ENCODE results near the gene THADA. TPM values are rescaled to one million over a fixed set of nuclear protein-coding genes. Genes with fewer than 3 reads are reported as not detected.

THADA gene
- total RNA-seq, 1 experiment from 2014 or later = 29.4 TPM

GRCh38 chr2:43518718-43519117, 77.1 kb downstream of the THADA start:
- H3K9ac ChIP-seq (ENCODE audit: low read length) = no peak overlapping the region
- no peak overlapping the region for H3K4me2 ChIP-seq (ENCODE audit: low read depth, low read length, poor library complexity, severe bottlenecking)
- no peaks in the 10 kb centered on the region for H4K20me1 ChIP-seq (ENCODE audit: insufficient read depth, low read depth, low read length)

GRCh38 chr2:43518181-43518580, 77.7 kb downstream of the THADA start:
- no peaks in the 10 kb centered on the region for H3K27me3 ChIP-seq (ENCODE audit: low read length)
- no peak overlapping the region for H3K27ac ChIP-seq (ENCODE audit: low read length)
- no peak overlapping the region for H2AFZ ChIP-seq (ENCODE audit: low read length)
- no peaks in the 10 kb centered on the region for H3K9me2 ChIP-seq (replicated peaks; ENCODE audit: insufficient read depth, low read length)
- H3K4me2 ChIP-seq (ENCODE audit: low read depth, low read length, poor library complexity, severe bottlenecking) = no peak overlapping the region
- no peak overlapping the region for H3K4me3 ChIP-seq (ENCODE audit: low read length)
- peaks cover 26% of the 10 kb centered on the region for H3K4me1 ChIP-seq (ENCODE audit: low read length)
- H3K79me2 ChIP-seq (ENCODE audit: low read length) = no peaks in the 10 kb centered on the region
- DNase-seq = no peak
- H3K9me3 ChIP-seq (ENCODE audit: low read length) = no peaks in the 10 kb centered on the region
- H3K36me3 ChIP-seq (ENCODE audit: insufficient read depth, low read length) = no peaks in the 10 kb centered on the region
- H4K20me1 ChIP-seq (ENCODE audit: insufficient read depth, low read depth, low read length) = no peaks in the 10 kb centered on the region
- H3K9ac ChIP-seq (ENCODE audit: low read length) = no peak overlapping the region

More at GRCh38 chr2:43518718-43519117, 77.1 kb downstream of the THADA start:
- Histone ChIP-seq H2AFZ (ENCODE audit: low read length) (no peak overlapping the region), H3K27me3 (ENCODE audit: low read length) (no peaks in the 10 kb centered on the region), H3K79me2 (ENCODE audit: low read length) (no peaks in the 10 kb centered on the region), H3K9me3 (ENCODE audit: low read length) (no peaks in the 10 kb centered on the region), H3K4me3 (ENCODE audit: low read length) (no peak overlapping the region), H3K36me3 (ENCODE audit: insufficient read depth, low read length) (no peaks in the 10 kb centered on the region), H3K27ac (ENCODE audit: low read length) (no peak overlapping the region), H3K4me1 (ENCODE audit: low read length) (peaks cover 21% of the 10 kb centered on the region), H3K9me2 (replicated peaks; ENCODE audit: insufficient read depth, low read length) (no peaks in the 10 kb centered on the region)
- no peak for DNase-seq

GRCh38 chr2:43515807-43516497, 79.9 kb downstream of the THADA start:
- Histone ChIP-seq H3K4me2 (ENCODE audit: low read depth, low read length, poor library complexity, severe bottlenecking) (peak overlapping the region; percentile 52), H3K4me3 (ENCODE audit: low read length) (peak overlapping the region; percentile 6; the same call in 1 of the 2 replicates), H3K4me1 (ENCODE audit: low read length) (peaks cover 31% of the 10 kb centered on the region), H2AFZ (ENCODE audit: low read length) (peak overlapping the region; percentile 77), H4K20me1 (ENCODE audit: insufficient read depth, low read depth, low read length) (no peaks in the 10 kb centered on the region), H3K27me3 (ENCODE audit: low read length) (no peaks in the 10 kb centered on the region), H3K9ac (ENCODE audit: low read length) (no peak overlapping the region), H3K36me3 (ENCODE audit: insufficient read depth, low read length) (no peaks in the 10 kb centered on the region), H3K79me2 (ENCODE audit: low read length) (0 out of 2 replicates have a peak, but pooled peaks cover 3% of the 10 kb centered on the region), H3K27ac (ENCODE audit: low read length) (peak overlapping the region; percentile 38), H3K9me2 (replicated peaks; ENCODE audit: insufficient read depth, low read length) (no peaks in the 10 kb centered on the region), H3K9me3 (ENCODE audit: low read length) (no peaks in the 10 kb centered on the region)
- DNase-seq = no peak

- Histone ChIP-seq H3K9ac (ENCODE audit: low read length) (no peak overlapping the region), H3K79me2 (ENCODE audit: low read length) (0 out of 2 replicates have a peak, but pooled peaks cover 3% of the 10 kb centered on the region), H3K9me2 (replicated peaks; ENCODE audit: insufficient read depth, low read length) (no peaks in the 10 kb centered on the region), H3K27me3 (ENCODE audit: low read length) (no peaks in the 10 kb centered on the region), H2AFZ (ENCODE audit: low read length) (no peak overlapping the region), H3K27ac (ENCODE audit: low read length) (no peak overlapping the region), H3K4me3 (ENCODE audit: low read length) (no peak overlapping the region), H4K20me1 (ENCODE audit: insufficient read depth, low read depth, low read length) (no peaks in the 10 kb centered on the region), H3K4me1 (ENCODE audit: low read length) (peaks cover 31% of the 10 kb centered on the region), H3K9me3 (ENCODE audit: low read length) (no peaks in the 10 kb centered on the region), H3K36me3 (ENCODE audit: insufficient read depth, low read length) (no peaks in the 10 kb centered on the region), H3K4me2 (ENCODE audit: low read depth, low read length, poor library complexity, severe bottlenecking) (no peak overlapping the region)
- DNase-seq = no peak
Observed at GRCh38 chr2:43515248-43515647, 80.6 kb downstream of the THADA start.

- Histone ChIP-seq H3K27me3 (ENCODE audit: low read length) (no peaks in the 10 kb centered on the region), H3K27ac (ENCODE audit: low read length) (no peak overlapping the region), H3K9me3 (ENCODE audit: low read length) (no peaks in the 10 kb centered on the region), H3K79me2 (ENCODE audit: low read length) (peaks cover 7% of the 10 kb centered on the region; the same call in 1 of the 2 replicates), H3K4me2 (ENCODE audit: low read depth, low read length, poor library complexity, severe bottlenecking) (no peak overlapping the region), H3K4me3 (ENCODE audit: low read length) (no peak overlapping the region), H3K9me2 (replicated peaks; ENCODE audit: insufficient read depth, low read length) (no peaks in the 10 kb centered on the region), H3K36me3 (ENCODE audit: insufficient read depth, low read length) (no peaks in the 10 kb centered on the region), H3K4me1 (ENCODE audit: low read length) (peaks cover 31% of the 10 kb centered on the region), H3K9ac (ENCODE audit: low read length) (no peak overlapping the region), H4K20me1 (ENCODE audit: insufficient read depth, low read depth, low read length) (no peaks in the 10 kb centered on the region), H2AFZ (ENCODE audit: low read length) (no peak overlapping the region)
- no peak for DNase-seq
Observed at GRCh38 chr2:43513796-43514195, 82.0 kb downstream of the THADA start.

GRCh38 chr2:43513216-43513615, 82.6 kb downstream of the THADA start:
- peak; percentile 45 for DNase-seq
- Histone ChIP-seq H3K36me3 (ENCODE audit: insufficient read depth, low read length) (no peaks in the 10 kb centered on the region), H3K79me2 (ENCODE audit: low read length) (peaks cover 7% of the 10 kb centered on the region; the same call in 1 of the 2 replicates), H3K9ac (ENCODE audit: low read length) (no peak overlapping the region), H3K9me3 (ENCODE audit: low read length) (no peaks in the 10 kb centered on the region), H3K4me2 (ENCODE audit: low read depth, low read length, poor library complexity, severe bottlenecking) (no peak overlapping the region), H3K4me1 (ENCODE audit: low read length) (peaks cover 31% of the 10 kb centered on the region), H3K4me3 (ENCODE audit: low read length) (no peak overlapping the region), H2AFZ (ENCODE audit: low read length) (no peak overlapping the region), H3K27me3 (ENCODE audit: low read length) (no peaks in the 10 kb centered on the region), H4K20me1 (ENCODE audit: insufficient read depth, low read depth, low read length) (no peaks in the 10 kb centered on the region), H3K27ac (ENCODE audit: low read length) (peak overlapping the region; percentile 42), H3K9me2 (replicated peaks; ENCODE audit: insufficient read depth, low read length) (no peaks in the 10 kb centered on the region)

GRCh38 chr2:43511199-43511598, 84.6 kb downstream of the THADA start:
- Histone ChIP-seq H3K27ac (ENCODE audit: low read length) (no peak overlapping the region), H2AFZ (ENCODE audit: low read length) (no peak overlapping the region), H4K20me1 (ENCODE audit: insufficient read depth, low read depth, low read length) (no peaks in the 10 kb centered on the region), H3K4me2 (ENCODE audit: low read depth, low read length, poor library complexity, severe bottlenecking) (no peak overlapping the region), H3K4me3 (ENCODE audit: low read length) (no peak overlapping the region), H3K9ac (ENCODE audit: low read length) (no peak overlapping the region), H3K27me3 (ENCODE audit: low read length) (no peaks in the 10 kb centered on the region), H3K9me3 (ENCODE audit: low read length) (no peaks in the 10 kb centered on the region), H3K9me2 (replicated peaks; ENCODE audit: insufficient read depth, low read length) (no peaks in the 10 kb centered on the region), H3K4me1 (ENCODE audit: low read length) (peaks cover 20% of the 10 kb centered on the region), H3K79me2 (ENCODE audit: low read length) (peaks cover 7% of the 10 kb centered on the region; the same call in 1 of the 2 replicates), H3K36me3 (ENCODE audit: insufficient read depth, low read length) (no peaks in the 10 kb centered on the region)
- no peak for DNase-seq

GRCh38 chr2:43509886-43510285, 86.0 kb downstream of the THADA start:
- Histone ChIP-seq H3K9me2 (replicated peaks; ENCODE audit: insufficient read depth, low read length) (no peaks in the 10 kb centered on the region), H4K20me1 (ENCODE audit: insufficient read depth, low read depth, low read length) (no peaks in the 10 kb centered on the region), H3K4me3 (ENCODE audit: low read length) (no peak overlapping the region), H2AFZ (ENCODE audit: low read length) (no peak overlapping the region), H3K9ac (ENCODE audit: low read length) (no peak overlapping the region), H3K27me3 (ENCODE audit: low read length) (no peaks in the 10 kb centered on the region), H3K36me3 (ENCODE audit: insufficient read depth, low read length) (no peaks in the 10 kb centered on the region), H3K4me2 (ENCODE audit: low read depth, low read length, poor library complexity, severe bottlenecking) (no peak overlapping the region), H3K27ac (ENCODE audit: low read length) (no peak overlapping the region), H3K79me2 (ENCODE audit: low read length) (peaks cover 7% of the 10 kb centered on the region; the same call in 1 of the 2 replicates), H3K9me3 (ENCODE audit: low read length) (no peaks in the 10 kb centered on the region), H3K4me1 (ENCODE audit: low read length) (peaks cover 13% of the 10 kb centered on the region)
- no peak for DNase-seq

Measured in Karpas-422 (cell line).